HG02943 (cell line): ENCODE results near the gene NAV3.

ENCODE experiments used
- ATAC-seq: cut with Tn5 transposase; IDR thresholded peaks from one replicate; pipeline ENCODE4 v1.9.1; 2021; ENCODE audit warnings: mild to moderate bottlenecking, low read depth, moderate library complexity; ENCODE audit not compliant: unreplicated experiment

NAV3 gene

GRCh38 chr12:78035901-78036606, 205.4 kb downstream of the NAV3 start:
- no peak for ATAC-seq

GRCh38 chr12:78036874-78037273, 206.2 kb downstream of the NAV3 start:
- no peak for ATAC-seq

- ATAC-seq: no peak
Measured at GRCh38 chr12:78037707-78038106, 207.0 kb downstream of the NAV3 start.

GRCh38 chr12:78038541-78038940, 207.8 kb downstream of the NAV3 start:
- ATAC-seq: no peak

GRCh38 chr12:78038986-78039385, 208.3 kb downstream of the NAV3 start:
- no peak for ATAC-seq

GRCh38 chr12:78040111-78040510, 209.4 kb downstream of the NAV3 start:
- ATAC-seq: no peak

GRCh38 chr12:78050790-78051189, 220.1 kb downstream of the NAV3 start:
- ATAC-seq: no peak

GRCh38 chr12:78055545-78055944, 224.9 kb downstream of the NAV3 start:
- ATAC-seq: no peak

- no peak for ATAC-seq
Measured at GRCh38 chr12:78057075-78057474, 226.4 kb downstream of the NAV3 start.

- ATAC-seq: no peak
Measured at GRCh38 chr12:78060186-78060585, 229.5 kb downstream of the NAV3 start.

- ATAC-seq: no peak
Measured at GRCh38 chr12:78062786-78063185, 232.1 kb downstream of the NAV3 start.

GRCh38 chr12:78081590-78082314, 251.1 kb downstream of the NAV3 start:
- ATAC-seq: no peak

- no peak for ATAC-seq
Measured at GRCh38 chr12:78085542-78086182, 255.0 kb downstream of the NAV3 start.

GRCh38 chr12:78086553-78087362, 256.1 kb downstream of the NAV3 start:
- ATAC-seq: no peak

- ATAC-seq: no peak
Measured at GRCh38 chr12:78087363-78087675, 256.6 kb downstream of the NAV3 start.

- no peak for ATAC-seq
Measured at GRCh38 chr12:78088391-78088832, 257.7 kb downstream of the NAV3 start.

- no peak for ATAC-seq
Measured at GRCh38 chr12:78090266-78090665, 259.6 kb downstream of the NAV3 start.

GRCh38 chr12:78095623-78096022, 264.9 kb downstream of the NAV3 start:
- ATAC-seq: no peak

- ATAC-seq: no peak
Measured at GRCh38 chr12:78096909-78097597, 266.4 kb downstream of the NAV3 start.

- ATAC-seq: no peak
Measured at GRCh38 chr12:78099806-78100205, 269.1 kb downstream of the NAV3 start.
